ENCODE measurements around the gene LCMT2. TPM values are rescaled to one million over a fixed set of nuclear protein-coding genes. Genes with fewer than 3 reads are reported as not detected.

LCMT2 gene, protein sequence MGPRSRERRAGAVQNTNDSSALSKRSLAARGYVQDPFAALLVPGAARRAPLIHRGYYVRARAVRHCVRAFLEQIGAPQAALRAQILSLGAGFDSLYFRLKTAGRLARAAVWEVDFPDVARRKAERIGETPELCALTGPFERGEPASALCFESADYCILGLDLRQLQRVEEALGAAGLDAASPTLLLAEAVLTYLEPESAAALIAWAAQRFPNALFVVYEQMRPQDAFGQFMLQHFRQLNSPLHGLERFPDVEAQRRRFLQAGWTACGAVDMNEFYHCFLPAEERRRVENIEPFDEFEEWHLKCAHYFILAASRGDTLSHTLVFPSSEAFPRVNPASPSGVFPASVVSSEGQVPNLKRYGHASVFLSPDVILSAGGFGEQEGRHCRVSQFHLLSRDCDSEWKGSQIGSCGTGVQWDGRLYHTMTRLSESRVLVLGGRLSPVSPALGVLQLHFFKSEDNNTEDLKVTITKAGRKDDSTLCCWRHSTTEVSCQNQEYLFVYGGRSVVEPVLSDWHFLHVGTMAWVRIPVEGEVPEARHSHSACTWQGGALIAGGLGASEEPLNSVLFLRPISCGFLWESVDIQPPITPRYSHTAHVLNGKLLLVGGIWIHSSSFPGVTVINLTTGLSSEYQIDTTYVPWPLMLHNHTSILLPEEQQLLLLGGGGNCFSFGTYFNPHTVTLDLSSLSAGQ
- 1 to 10 TPM; 5.6 to 7.8 TPM for total RNA-seq

DNA sequence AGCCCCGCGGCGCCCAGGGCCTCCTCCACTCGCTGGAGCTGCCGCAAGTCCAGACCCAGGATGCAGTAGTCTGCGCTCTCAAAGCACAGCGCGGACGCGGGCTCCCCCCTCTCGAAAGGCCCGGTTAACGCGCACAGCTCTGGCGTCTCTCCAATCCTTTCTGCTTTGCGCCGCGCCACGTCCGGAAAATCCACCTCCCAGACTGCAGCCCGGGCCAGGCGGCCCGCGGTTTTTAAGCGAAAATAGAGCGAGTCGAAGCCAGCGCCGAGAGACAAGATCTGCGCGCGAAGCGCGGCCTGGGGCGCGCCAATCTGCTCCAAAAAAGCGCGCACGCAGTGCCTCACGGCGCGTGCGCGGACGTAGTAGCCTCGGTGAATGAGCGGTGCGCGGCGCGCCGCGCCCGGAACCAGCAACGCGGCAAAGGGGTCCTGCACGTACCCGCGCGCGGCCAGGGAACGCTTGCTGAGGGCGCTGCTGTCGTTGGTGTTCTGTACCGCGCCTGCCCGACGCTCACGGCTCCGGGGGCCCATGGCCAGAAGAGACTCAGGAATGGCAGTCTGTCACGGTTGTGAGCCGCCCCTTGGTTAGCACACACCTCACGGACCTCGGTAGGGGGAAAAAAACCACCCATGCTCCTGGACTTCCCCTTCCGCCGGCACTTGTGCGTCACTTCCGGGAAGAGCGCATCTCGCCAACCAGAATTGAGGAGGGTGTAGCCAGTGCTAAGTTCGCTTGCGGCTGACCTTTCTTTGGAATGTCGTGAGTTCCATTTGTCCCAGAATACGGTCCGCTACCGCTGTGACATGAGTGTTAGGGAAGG is at the start of gene LCMT2:
LCMT2 (minus strand) TSS at position 614 of the 820 bp plus-strand sequence; CDS start at position 530, 84 bp downstream.
- Mint-ChIP-seq H3K27ac (peak within 1 kb of the TSS; percentile 95), H3K36me3 (ENCODE audit: insufficient read depth in 2 of 2) (peaks cover 6 to 19% of the 10 kb centered on the region in 2 donors), H3K9me3 (no peaks in the 10 kb centered on the region), H3K27me3 (ENCODE audit: low read depth) (no peaks in the 10 kb centered on the region), H3K4me1 (ENCODE audit: low read depth) (peaks cover 47% of the 10 kb centered on the region), H3K4me3 (peak within 1 kb of the TSS; percentile 93 to 99)
- DNase-seq (peak; percentile 90), ATAC-seq (replicated peaks in 1 of 2) (peak; percentile 90 to 92)

DNA sequence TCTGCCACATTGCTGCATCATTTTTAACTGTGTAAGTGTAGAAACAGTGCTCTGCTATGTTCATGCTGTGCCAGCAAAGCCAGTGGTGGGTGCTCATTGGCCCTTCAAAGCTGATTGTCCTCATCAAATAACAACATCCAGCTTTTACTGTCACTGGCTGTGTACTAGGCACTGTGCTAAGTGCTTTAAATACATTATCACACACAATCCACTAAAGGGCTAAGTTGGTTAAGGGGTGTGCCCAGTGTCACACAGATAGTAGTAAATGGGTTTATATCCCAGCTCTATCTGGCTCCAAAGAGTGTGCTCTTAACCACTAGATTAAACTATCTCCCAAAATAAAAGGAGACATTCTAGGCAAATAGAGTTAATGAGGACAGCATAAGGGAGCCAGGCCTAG is 48.2 kb upstream of the LCMT2 start:
- Mint-ChIP-seq H3K4me3 (no peak overlapping the region), H3K36me3 (ENCODE audit: insufficient read depth in 2 of 2) (peaks cover 7 to 25% of the 10 kb centered on the region in 2 donors)

DNA sequence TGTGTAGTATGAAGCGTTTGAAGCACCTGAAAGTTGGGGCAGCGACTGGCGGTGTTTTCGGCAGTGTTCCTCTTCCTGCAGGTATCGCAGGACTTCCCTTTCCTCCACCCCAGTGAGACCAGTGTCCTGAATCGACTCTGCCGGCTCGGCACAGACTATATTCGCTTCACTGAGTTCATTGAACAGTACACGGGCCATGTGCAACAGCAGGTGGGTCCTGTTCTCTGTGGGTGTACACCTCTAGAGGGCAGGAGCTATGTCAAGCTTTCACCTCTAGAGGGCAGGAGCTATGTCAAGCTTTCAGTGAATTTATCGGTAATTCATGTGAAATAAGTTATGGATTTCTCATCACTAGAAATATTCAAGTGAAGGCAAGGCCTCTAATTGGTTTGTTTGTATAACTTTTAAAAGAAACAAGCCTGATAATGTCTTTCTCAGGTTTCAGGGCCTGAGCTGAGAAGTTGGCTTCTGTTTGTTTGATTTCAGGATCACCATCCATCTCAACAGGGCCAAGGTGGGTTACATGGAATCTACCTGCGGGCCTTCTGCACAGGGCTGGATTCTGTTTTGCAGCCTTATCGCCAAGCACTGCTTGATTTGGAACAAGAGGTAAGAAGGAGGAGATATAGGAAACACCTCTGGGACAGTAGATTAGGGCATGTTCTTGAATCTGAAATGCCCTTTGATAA is 45.8 kb upstream of the LCMT2 start:
- Mint-ChIP-seq H3K27ac (no peak overlapping the region), H3K9me3 (no peaks in the 10 kb centered on the region), H3K27me3 (ENCODE audit: low read depth) (no peaks in the 10 kb centered on the region), H3K4me3 (no peak overlapping the region), H3K36me3 (ENCODE audit: insufficient read depth in 2 of 2) (peaks cover 7 to 25% of the 10 kb centered on the region in 2 donors), H3K4me1 (ENCODE audit: low read depth) (peaks cover 14% of the 10 kb centered on the region)
- ATAC-seq (replicated peaks in 1 of 2) (peak; percentile 35 to 41), DNase-seq (peak; percentile 19 to 39)

More for the DNA sequence above, 48.2 kb upstream of the LCMT2 start:
- H3K27me3 Mint-ChIP-seq (ENCODE audit: low read depth) = no peaks in the 10 kb centered on the region
- H3K9me3 Mint-ChIP-seq = no peaks in the 10 kb centered on the region
- ATAC-seq (replicated peaks in 1 of 2) (no peak), DNase-seq (no peak)
- H3K27ac Mint-ChIP-seq = no peak overlapping the region
- H3K4me1 Mint-ChIP-seq (ENCODE audit: low read depth) = no peaks in the 10 kb centered on the region

DNA sequence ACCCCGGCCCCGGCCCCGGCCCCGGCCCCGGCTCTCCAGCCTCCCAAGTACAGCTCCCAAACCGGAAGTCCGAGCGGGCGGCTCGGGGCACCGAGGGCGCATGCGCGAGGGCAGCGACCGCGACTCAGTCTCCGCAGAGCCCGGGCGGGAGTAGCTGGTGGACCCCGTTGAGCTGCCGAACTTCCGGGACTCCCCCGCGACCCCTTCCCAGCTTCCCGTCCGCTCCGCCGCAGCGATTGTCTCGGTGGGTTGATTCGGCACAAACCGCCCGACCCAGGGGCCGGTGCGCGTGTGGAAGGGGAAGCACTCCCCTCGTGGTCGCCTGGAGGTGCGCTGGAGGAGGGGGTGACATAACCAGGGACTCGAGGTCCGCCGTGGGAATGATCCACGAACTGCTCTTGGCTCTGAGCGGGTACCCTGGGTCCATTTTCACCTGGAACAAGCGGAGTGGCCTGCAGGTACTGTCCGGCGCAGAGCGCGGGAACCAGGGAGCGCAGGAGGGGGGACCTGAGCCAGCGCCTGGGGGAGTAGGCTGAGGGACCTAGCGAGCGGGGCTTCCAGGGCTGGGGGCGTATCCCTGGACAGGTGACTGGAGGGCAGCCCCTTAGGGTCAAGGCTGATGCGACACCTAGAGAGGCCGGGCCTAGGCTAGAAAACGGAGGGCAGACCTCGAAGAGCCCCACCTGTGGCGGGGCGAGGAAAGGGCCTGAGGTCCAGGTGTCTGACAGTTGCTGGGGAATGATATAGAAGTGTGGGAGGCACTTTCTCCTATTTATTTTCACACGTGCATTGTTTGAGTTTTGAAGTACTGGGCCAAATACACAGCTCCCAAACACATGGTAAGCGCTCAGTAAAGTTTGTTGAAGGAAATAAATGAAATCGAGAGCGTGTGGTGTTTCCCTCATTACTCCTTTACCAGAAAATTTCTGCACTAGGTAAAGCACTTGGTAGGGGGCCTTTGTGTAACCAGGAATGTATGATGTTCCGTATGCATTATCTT is 40.9 kb upstream of the LCMT2 start, which contains the start of the genes TUBGCP4 and ZSCAN29:
TUBGCP4 (plus strand) TSS at position 127 of the 1,000 bp plus-strand sequence; CDS start at position 381, 254 bp downstream.
ZSCAN29 (minus strand) TSS at position 69 of the 1,000 bp plus-strand sequence. CDS start 1,130 bp downstream, outside the sequence.
- Mint-ChIP-seq H3K4me1 (ENCODE audit: low read depth) (peaks cover 44% of the 10 kb centered on the region), H3K9me3 (peaks cover 0 to 10% of the 10 kb centered on the region in 2 donors), H3K36me3 (ENCODE audit: insufficient read depth in 2 of 2) (peaks cover 22 to 35% of the 10 kb centered on the region in 2 donors), H3K27ac (peak within 1 kb of the TSS; percentile 95), H3K4me3 (peak within 1 kb of the TSS; percentile 89 to 99), H3K27me3 (ENCODE audit: low read depth) (no peaks in the 10 kb centered on the region)
- ATAC-seq (replicated peaks in 1 of 2) = peak; percentile 90 to 94
- peak; percentile 85 to 90 for DNase-seq

DNA sequence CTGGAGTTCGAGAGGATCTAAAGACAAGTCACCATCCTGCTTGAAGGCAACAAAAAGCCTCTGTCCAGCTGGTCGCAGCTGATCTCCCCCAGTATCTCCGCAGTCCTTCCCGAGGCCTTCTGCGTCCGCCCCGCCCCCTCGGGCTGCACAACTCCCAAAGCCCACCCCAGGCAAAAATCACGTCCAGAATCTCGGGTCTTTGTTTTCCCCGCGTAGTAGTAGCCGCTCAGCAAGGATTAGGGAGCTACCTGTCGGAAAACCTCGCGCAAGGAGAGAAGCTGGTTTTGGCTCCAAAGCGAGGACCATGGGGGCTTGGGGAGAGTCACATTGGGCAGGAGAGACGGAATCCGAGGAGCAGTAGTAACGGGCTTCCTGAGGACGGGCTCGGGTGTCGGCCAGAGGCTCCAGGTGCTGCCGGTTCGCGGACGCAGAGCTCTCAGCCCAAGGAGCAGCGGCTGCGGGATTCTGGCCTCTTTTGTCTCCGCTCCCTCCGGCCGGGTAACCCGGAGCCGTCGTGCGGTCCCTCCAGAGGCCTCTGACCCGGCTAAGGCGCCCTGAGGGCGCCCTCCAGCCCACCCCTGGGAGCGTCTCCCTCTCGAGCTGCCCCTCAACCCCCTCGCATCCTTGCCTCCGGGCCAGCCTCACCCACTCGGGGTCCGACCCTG is 40.1 kb upstream of the LCMT2 start:
- peaks cover 29 to 41% of the 10 kb centered on the region in 2 donors for H3K36me3 Mint-ChIP-seq (ENCODE audit: insufficient read depth in 2 of 2)
- H3K4me1 Mint-ChIP-seq (ENCODE audit: low read depth) = peaks cover 47% of the 10 kb centered on the region
- DNase-seq (peak in 1 of 2 donors; percentile 3), ATAC-seq (replicated peaks in 1 of 2) (peak; percentile 46 to 70)
- H3K9me3 Mint-ChIP-seq = peaks cover 0 to 12% of the 10 kb centered on the region in 2 donors
- no peaks in the 10 kb centered on the region for H3K27me3 Mint-ChIP-seq (ENCODE audit: low read depth)
- H3K4me3 Mint-ChIP-seq = peak overlapping the region; percentile 89 to 99
- H3K27ac Mint-ChIP-seq = peak overlapping the region; percentile 95

DNA sequence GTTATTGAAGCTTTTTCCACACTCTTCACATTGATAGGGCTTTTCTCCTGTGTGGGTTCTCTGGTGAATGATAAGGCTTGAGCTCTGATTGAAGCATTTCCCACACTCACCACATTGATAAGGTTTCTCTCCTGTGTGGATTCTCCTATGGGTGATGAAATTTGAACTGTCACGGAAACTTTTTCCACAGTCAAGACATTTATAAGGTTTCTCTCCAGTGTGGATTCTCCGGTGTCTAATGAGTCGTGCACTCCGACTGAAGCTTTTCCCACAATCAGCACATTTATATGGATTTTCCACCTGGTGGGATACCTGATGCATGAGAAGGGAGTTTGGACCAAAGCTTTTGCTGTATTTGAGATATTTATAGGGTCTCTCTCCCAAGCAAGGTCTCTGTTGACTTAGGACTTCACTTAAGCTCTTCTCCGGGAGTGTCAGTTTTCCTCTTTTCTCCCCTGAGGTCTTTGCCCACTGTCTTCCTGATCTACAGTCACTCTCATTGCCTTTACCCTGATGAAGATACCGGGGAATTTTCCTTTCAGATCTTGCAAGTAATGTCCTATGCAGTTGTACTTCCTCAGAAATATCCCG is 31.0 kb upstream of the LCMT2 start:
- H3K27me3 Mint-ChIP-seq (ENCODE audit: low read depth) = no peaks in the 10 kb centered on the region
- DNase-seq (no peak), ATAC-seq (replicated peaks in 1 of 2) (no peak)
- peaks cover 4% of the 10 kb centered on the region for H3K4me1 Mint-ChIP-seq (ENCODE audit: low read depth)
- peaks cover 53 to 74% of the 10 kb centered on the region in 2 donors for H3K36me3 Mint-ChIP-seq (ENCODE audit: insufficient read depth in 2 of 2)
- peaks cover 15 to 27% of the 10 kb centered on the region in 2 donors for H3K9me3 Mint-ChIP-seq
- no peak overlapping the region for H3K4me3 Mint-ChIP-seq
- no peak overlapping the region for H3K27ac Mint-ChIP-seq

DNA sequence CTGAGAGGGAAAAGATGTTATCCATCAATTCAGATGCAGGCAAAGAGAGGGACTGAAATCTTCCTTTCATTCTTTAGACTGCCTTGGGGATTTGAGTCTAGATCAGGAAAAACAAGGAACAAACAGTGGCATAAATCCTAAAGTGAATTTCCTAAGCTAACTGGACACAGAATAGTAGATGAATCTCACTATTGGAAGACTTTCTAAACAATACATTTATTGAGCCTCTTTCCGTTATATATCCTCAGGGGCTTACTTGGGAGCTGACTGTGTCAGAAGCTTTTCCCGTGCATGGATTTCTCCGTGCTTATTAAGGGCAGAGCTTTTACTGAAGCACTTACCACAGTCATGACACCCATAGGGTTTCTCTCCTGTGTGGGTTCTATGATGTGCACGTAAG is 30.4 kb upstream of the LCMT2 start:
- ATAC-seq (replicated peaks in 1 of 2) (no peak), DNase-seq (no peak)
- Mint-ChIP-seq H3K4me1 (ENCODE audit: low read depth) (no peaks in the 10 kb centered on the region), H3K27ac (no peak overlapping the region), H3K27me3 (ENCODE audit: low read depth) (no peaks in the 10 kb centered on the region), H3K9me3 (peaks cover 15 to 24% of the 10 kb centered on the region in 2 donors), H3K36me3 (ENCODE audit: insufficient read depth in 2 of 2) (peaks cover 47 to 68% of the 10 kb centered on the region in 2 donors), H3K4me3 (no peak overlapping the region)

DNA sequence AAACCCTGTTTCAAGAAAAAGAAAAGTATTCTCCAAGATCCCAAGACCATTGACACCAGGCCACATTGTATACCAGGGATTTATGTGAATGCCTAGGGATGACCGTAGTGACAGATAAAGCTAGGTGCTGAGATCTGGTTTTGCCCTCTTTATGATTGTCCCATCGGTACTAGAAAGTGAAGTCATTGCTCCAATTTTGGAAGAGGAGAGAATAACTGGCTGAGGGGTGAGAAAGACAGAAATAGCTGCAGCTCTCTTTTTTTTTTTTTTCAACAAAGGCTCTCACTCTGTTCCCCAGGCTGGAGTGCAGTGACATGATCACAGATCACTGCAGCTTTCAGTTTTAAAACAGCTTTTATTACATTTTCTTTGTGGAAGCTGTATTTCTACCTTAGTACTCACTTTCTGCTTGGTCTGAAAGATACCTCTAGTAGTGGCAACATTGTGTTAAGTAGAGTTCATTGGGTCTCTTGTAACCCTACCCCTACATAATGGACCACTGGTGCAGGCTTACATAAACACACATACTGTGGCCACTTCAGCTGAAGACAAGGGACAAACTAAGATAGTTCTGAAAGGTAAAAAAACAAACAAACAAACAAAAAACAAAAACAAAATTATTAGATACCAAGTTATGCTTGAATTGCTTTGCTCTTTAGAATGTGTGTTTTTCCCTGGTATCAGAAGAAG is 22.5 kb upstream of the LCMT2 start:
- ATAC-seq (replicated peaks in 1 of 2) = no peak
- DNase-seq = no peak
- Mint-ChIP-seq H3K4me3 (no peak overlapping the region), H3K36me3 (ENCODE audit: insufficient read depth in 2 of 2) (peaks cover 0 to 3% of the 10 kb centered on the region in 2 donors), H3K27ac (no peak overlapping the region), H3K4me1 (ENCODE audit: low read depth) (peaks cover 16% of the 10 kb centered on the region), H3K27me3 (ENCODE audit: low read depth) (no peaks in the 10 kb centered on the region), H3K9me3 (no peaks in the 10 kb centered on the region)

DNA sequence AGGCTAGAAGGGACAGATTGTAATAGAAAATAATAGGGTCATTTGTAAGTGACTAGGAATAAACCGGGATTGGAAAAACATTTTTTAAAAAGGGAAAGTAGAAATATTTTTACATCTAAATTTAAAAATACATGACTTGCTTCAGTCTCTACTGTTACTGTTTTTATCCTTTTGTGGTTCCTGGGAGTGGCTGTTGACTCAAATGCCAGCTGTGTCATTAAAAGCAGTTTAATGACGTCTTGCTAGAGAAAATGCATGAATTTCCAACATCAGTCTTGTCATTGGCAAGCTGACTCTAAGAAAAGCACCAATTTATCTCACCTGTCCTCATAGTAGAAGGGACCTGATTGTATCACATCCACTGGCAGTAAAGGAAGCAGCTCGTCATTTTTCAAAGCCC is 16.7 kb upstream of the LCMT2 start:
- Mint-ChIP-seq H3K27ac (no peak overlapping the region), H3K36me3 (ENCODE audit: insufficient read depth in 2 of 2) (peaks cover 0 to 2% of the 10 kb centered on the region in 2 donors), H3K4me3 (no peak overlapping the region), H3K4me1 (ENCODE audit: low read depth) (no peaks in the 10 kb centered on the region), H3K9me3 (no peaks in the 10 kb centered on the region), H3K27me3 (ENCODE audit: low read depth) (no peaks in the 10 kb centered on the region)
- DNase-seq = no peak
- no peak for ATAC-seq (replicated peaks in 1 of 2)

DNA sequence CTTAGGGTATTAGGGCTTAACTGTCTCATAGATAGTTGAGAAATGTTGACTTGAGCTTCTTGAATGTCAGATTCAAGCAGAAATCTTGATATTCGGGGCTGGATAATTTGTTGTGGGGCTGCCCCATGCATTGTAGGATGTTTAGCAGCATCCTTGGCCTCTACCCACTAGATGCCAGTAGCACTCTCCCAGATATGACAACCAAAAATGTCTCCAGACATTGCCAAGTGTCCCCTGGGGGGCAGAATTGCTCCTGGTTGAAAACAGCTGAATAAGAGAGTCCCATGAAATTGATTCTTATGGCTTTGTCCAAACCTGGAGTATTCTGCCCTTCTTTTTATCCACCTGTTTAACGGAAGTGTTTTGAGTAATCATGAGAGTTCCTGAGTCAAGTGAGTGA is 15.9 kb upstream of the LCMT2 start:
- no peaks in the 10 kb centered on the region for H3K9me3 Mint-ChIP-seq
- no peak overlapping the region for H3K4me3 Mint-ChIP-seq
- no peak for DNase-seq
- no peaks in the 10 kb centered on the region for H3K4me1 Mint-ChIP-seq (ENCODE audit: low read depth)
- ATAC-seq (replicated peaks in 1 of 2) = no peak
- no peaks in the 10 kb centered on the region for H3K27me3 Mint-ChIP-seq (ENCODE audit: low read depth)
- H3K36me3 Mint-ChIP-seq (ENCODE audit: insufficient read depth in 2 of 2) = peaks cover 0 to 2% of the 10 kb centered on the region in 2 donors
- no peak overlapping the region for H3K27ac Mint-ChIP-seq

Measured in activated T-cell treated with anti-CD3 and anti-CD28 coated beads, Interleukin-2, amount 50 U/mL, for 72 hours (primary cell).